Skeletal muscle cell (primary cell): ENCODE data around the gene POFUT2.
A peak's percentile ranks its signal among the peaks of the same experiment; 100 is the strongest.
"Not testable (repeated sequence)": the region's sequence is repeated elsewhere in the genome, so short reads cannot be mapped to it uniquely, and the experiment has no call there.

ENCODE experiments used
- DNase-seq: peaks from one replicate; pipeline ENCODE4 v3.0.0-alpha.2; 2010; ENCODE audit warnings: low read depth
- H3K4me3 ChIP-seq: 2 replicates; pipeline ENCODE4 v1.5.1; 2011; ENCODE audit warnings: low read depth, mild to moderate bottlenecking, control low read depth, low read length, moderate library complexity

The POFUT2 gene

GRCh38 chr21:45315676-45316470, 28.2 kb upstream of the POFUT2 start:
- DNase-seq, H3K4me3 ChIP-seq: not testable (repeated sequence)

- DNase-seq, result no peak
- H3K4me3 ChIP-seq, result no peak overlapping the region
Measured at GRCh38 chr21:45313682-45314081, 26.0 kb upstream of the POFUT2 start.

- DNase-seq, result no peak
- no peak overlapping the region for H3K4me3 ChIP-seq
Measured at GRCh38 chr21:45313015-45313414, 25.3 kb upstream of the POFUT2 start.

GRCh38 chr21:45312296-45312695, 24.6 kb upstream of the POFUT2 start:
- no peak for DNase-seq
- H3K4me3 ChIP-seq, result no peak overlapping the region

- DNase-seq, result no peak
- no peak overlapping the region for H3K4me3 ChIP-seq
Measured at GRCh38 chr21:45310459-45310858, 22.8 kb upstream of the POFUT2 start.

GRCh38 chr21:45309987-45310381, 22.3 kb upstream of the POFUT2 start:
- DNase-seq, result no peak

GRCh38 chr21:45309069-45309986, 21.6 kb upstream of the POFUT2 start:
- no peak for DNase-seq
- H3K4me3 ChIP-seq, result no peak overlapping the region

More at GRCh38 chr21:45309987-45310381, 22.3 kb upstream of the POFUT2 start:
- no peak overlapping the region for H3K4me3 ChIP-seq

GRCh38 chr21:45308194-45309068, 20.7 kb upstream of the POFUT2 start:
- DNase-seq, result peak; percentile 80
- no peak overlapping the region for H3K4me3 ChIP-seq

GRCh38 chr21:45307597-45308158, 20.0 kb upstream of the POFUT2 start:
- H3K4me3 ChIP-seq, DNase-seq: not testable (repeated sequence)

GRCh38 chr21:45306832-45307571, 19.3 kb upstream of the POFUT2 start:
- no peak overlapping the region for H3K4me3 ChIP-seq
- peak; percentile 93 for DNase-seq

GRCh38 chr21:45306453-45306831, 18.7 kb upstream of the POFUT2 start:
- no peak overlapping the region for H3K4me3 ChIP-seq
- no peak for DNase-seq

GRCh38 chr21:45305836-45306235, 18.1 kb upstream of the POFUT2 start:
- no peak for DNase-seq
- H3K4me3 ChIP-seq, result no peak overlapping the region

GRCh38 chr21:45304945-45305344, 17.2 kb upstream of the POFUT2 start:
- no peak for DNase-seq
- H3K4me3 ChIP-seq, result no peak overlapping the region

- no peak overlapping the region for H3K4me3 ChIP-seq
- DNase-seq, result no peak
Measured at GRCh38 chr21:45304476-45304830, 16.8 kb upstream of the POFUT2 start.

GRCh38 chr21:45303751-45304475, 16.2 kb upstream of the POFUT2 start:
- H3K4me3 ChIP-seq, result no peak overlapping the region
- no peak for DNase-seq

- no peak for DNase-seq
- no peak overlapping the region for H3K4me3 ChIP-seq
Measured at GRCh38 chr21:45303091-45303615, 15.5 kb upstream of the POFUT2 start.

GRCh38 chr21:45302082-45303061, 14.7 kb upstream of the POFUT2 start:
- H3K4me3 ChIP-seq, result no peak overlapping the region
- peak; percentile 75 for DNase-seq
